ENCODE results near the gene BMP8A. TPM values are rescaled to one million over a fixed set of nuclear protein-coding genes. Genes with fewer than 3 reads are reported as not detected.
"Not testable (repeated sequence)": the region's sequence is repeated elsewhere in the genome, so short reads cannot be mapped to it uniquely, and the experiment has no call there.

The BMP8A gene
- total and polyA plus RNA-seq, 8 donors = 0.26 to 6.0 (median 1.5) TPM

DNA sequence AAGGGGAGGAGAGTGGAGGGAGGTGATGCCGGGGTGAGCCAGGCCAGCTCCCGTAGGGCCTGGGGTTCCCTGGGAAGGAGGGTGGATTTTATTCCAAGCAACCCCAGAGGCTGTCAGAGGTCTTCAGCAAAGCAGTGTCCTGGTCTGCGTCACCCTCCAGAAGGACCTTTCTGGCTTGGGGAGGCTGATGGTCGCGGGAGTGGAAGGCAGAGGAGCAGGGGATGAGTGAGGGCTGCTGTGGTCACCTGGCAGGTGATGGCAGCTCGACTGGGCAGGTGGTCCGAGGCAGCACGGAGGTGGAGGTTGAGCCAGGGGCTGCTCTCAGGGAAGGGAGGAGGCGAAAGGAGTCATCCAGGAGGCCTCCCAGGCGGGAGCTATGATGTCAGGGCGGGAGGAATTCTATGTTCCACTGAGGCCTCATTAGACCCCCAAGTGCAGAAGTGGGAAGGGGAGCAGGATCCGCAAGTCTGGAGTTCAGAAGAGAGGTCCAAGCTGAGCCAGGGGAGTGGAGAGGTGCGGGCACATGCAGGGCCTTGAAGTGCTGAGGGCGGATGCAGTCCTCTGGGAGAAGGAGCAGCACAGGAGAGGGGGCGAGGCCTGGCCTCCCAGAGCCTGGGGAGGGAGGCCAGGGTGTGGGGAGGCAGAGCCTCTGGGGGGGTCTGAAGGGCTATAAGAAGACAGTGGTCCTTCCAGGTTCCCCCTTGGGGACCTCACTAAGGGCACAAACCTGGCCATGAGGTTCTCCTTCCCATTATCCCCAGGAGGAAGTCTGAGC, 33.3 kb downstream of the BMP8A start:
- H3K27ac ChIP-seq = no peak overlapping the region
- no peak for DNase-seq
- intact Hi-C loops (cut with DNase I) = no loop called here

DNA sequence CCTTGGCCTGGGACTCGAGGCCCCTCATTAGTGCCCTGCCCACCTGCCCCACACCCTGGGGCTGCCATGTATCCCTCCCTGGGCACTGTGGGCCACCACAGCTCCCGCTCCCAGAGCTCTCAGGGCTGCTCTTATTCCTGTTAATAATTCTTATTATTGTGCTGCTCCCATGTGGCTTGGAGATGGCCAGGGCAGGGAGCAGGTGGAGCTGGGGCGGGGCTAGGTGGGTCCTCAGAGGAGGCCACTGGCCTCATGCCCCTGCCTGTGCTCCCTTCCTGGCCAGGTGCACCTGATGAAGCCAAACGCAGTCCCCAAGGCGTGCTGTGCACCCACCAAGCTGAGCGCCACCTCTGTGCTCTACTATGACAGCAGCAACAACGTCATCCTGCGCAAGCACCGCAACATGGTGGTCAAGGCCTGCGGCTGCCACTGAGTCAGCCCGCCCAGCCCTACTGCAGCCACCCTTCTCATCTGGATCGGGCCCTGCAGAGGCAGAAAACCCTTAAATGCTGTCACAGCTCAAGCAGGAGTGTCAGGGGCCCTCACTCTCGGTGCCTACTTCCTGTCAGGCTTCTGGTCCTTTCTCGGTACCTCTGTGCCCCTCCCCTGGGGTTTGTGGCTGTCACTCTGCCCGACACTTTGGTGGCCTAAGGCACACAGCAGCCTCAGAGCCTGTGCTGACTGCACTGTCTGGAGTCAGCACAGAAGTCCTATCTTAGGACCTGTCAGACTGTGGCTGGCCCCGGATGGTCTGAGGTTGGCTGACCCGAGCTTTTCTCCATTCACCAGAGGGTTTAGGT, 34.1 kb downstream of the BMP8A start:
- Histone ChIP-seq H3K36me3 (peaks cover 5 to 30% (median 17%) of the 10 kb centered on the region in 3 donors), H3K9me3 (no peaks in the 10 kb centered on the region), H3K4me3 (no peak overlapping the region), H3K4me1 (no peaks in the 10 kb centered on the region), H3K27me3 (no peaks in the 10 kb centered on the region), H3K27ac (no peak overlapping the region)
- DNase-seq (no peak), ATAC-seq (peak in 1 of 4 donors; percentile 31), FAIRE-seq (no peak)
- WGBS, 2 donors = 91 to 95% methylated on average over 17 of the region's 17 CpGs
- TF ChIP-seq, protein P1, sequence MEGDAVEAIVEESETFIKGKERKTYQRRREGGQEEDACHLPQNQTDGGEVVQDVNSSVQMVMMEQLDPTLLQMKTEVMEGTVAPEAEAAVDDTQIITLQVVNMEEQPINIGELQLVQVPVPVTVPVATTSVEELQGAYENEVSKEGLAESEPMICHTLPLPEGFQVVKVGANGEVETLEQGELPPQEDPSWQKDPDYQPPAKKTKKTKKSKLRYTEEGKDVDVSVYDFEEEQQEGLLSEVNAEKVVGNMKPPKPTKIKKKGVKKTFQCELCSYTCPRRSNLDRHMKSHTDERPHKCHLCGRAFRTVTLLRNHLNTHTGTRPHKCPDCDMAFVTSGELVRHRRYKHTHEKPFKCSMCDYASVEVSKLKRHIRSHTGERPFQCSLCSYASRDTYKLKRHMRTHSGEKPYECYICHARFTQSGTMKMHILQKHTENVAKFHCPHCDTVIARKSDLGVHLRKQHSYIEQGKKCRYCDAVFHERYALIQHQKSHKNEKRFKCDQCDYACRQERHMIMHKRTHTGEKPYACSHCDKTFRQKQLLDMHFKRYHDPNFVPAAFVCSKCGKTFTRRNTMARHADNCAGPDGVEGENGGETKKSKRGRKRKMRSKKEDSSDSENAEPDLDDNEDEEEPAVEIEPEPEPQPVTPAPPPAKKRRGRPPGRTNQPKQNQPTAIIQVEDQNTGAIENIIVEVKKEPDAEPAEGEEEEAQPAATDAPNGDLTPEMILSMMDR (IDR thresholded peaks at IDR 0.05) = no peak
- intact Hi-C loops (cut with DNase I) = no loop called here

More for the DNA sequence above, 33.3 kb downstream of the BMP8A start:
- ATAC-seq (no peak), FAIRE-seq (no peak)
- 88 to 90% methylated on average over 15 of the region's 15 CpGs for WGBS, 2 donors
- Histone ChIP-seq H3K4me3 (no peak overlapping the region), H3K27me3 (no peaks in the 10 kb centered on the region), H3K4me1 (no peaks in the 10 kb centered on the region), H3K9me3 (no peaks in the 10 kb centered on the region), H3K36me3 (peaks cover 5 to 30% (median 17%) of the 10 kb centered on the region in 3 donors)
- TF ChIP-seq, protein P1 (IDR thresholded peaks at IDR 0.05) = no peak

DNA sequence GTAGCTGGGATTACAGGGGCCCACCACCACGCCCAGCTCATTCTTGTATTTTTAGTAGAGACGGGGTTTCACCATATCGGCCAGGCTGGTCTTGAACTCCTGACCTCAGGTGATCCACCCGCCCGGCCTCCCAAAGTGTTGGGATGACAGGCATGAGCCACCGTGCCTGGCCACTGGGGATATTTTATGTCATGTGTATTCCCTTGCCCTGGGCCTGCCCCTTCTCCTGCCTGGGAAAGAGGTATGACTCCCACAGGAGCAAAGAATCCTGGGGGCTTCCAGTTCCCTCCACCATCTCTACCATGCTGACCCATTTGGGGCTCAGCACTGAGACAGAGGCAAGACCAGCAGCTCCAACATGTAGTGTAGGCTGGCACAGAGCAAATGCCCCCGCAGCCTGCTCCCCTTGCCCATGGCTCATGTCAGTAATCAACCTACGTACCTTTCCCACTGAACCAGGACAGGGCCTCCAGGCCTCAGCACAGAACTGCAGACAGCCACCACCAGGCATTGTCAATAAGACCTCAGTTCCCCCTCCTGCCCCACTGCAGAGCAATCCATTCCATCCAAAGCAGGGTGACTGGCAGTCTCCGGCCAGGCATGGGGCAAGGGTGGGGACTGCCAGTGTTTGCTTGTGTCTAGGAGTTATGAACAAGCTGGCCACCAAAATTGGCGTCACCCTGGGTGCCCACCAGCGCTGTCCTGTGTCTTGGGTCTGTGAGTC, 35.2 kb downstream of the BMP8A start:
- Histone ChIP-seq H3K36me3 (peaks cover 5 to 30% (median 22%) of the 10 kb centered on the region in 3 donors), H3K27me3 (no peaks in the 10 kb centered on the region), H3K4me1 (no peaks in the 10 kb centered on the region), H3K4me3 (no peak overlapping the region), H3K27ac (no peak overlapping the region), H3K9me3 (no peaks in the 10 kb centered on the region)
- no peak for FAIRE-seq
- WGBS, 2 donors = 96 to 97% methylated on average over 11 of the region's 11 CpGs
- intact Hi-C loops (cut with DNase I) = no loop called here
- DNase-seq = no peak
- TF ChIP-seq, protein P1 (IDR thresholded peaks at IDR 0.05) = no peak
- ATAC-seq = no peak

DNA sequence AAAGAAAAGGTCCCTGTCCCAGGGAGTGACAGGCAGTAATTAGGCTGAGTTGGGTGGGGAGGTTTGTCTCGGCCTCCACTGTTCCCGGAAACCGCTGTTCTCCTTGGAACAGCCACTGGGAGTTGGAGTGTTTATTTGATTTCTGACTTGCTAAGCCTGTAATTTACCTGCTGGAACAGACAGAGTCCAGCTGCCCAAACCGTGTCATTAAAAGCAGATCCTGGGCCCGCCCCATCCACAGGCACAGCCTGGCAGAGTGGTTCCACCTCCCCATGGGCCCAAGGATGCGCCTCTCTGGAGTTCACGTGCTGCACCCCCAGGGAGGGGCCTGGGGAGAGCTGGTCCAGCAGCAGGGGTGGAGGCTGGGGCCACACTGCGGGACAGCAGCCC, 35.7 kb downstream of the BMP8A start:
- H3K27me3 ChIP-seq; H3K4me3 ChIP-seq; FAIRE-seq; DNase-seq; H3K4me1 ChIP-seq; H3K27ac ChIP-seq; ATAC-seq; intact Hi-C loops (cut with DNase I); H3K9me3 ChIP-seq: not testable (repeated sequence)
- 87 to 93% methylated on average over 8 of the region's 8 CpGs for whole genome bisulfite sequencing, 2 donors
- peaks cover 5 to 30% (median 25%) of the 10 kb centered on the region in 3 donors for H3K36me3 ChIP-seq

DNA sequence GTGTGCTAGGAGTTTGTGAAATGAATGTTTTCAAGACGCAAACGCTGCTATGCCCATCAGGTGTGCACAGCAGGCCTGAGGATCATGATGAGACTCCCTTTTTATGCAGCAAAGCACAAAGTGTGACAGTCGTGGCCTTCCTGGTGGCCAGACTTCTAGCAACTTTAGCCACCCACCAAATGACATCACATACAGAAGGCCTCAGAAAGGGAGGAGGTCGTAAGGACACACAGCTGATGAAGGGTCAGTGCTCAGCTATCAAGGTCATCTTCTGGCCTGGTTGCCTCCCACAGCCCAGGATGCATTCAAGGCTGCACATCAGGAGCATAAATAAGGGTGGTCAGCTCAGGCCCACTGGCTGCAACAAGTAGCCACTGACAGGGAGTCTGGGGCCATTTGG, 36.6 kb downstream of the BMP8A start:
- intact Hi-C loops (cut with DNase I) = no loop called here
- ATAC-seq (no peak), DNase-seq (no peak), FAIRE-seq (no peak)
- Histone ChIP-seq H3K36me3 (peaks cover 5 to 30% (median 25%) of the 10 kb centered on the region in 3 donors), H3K27ac (no peak overlapping the region), H3K4me1 (no peaks in the 10 kb centered on the region), H3K4me3 (no peak overlapping the region), H3K9me3 (no peaks in the 10 kb centered on the region), H3K27me3 (no peaks in the 10 kb centered on the region)
- 76 to 82% methylated on average over 4 of the region's 4 CpGs for WGBS, 2 donors
- TF ChIP-seq, protein P1 (IDR thresholded peaks at IDR 0.05) = no peak

Data from pancreas (tissue), 10 donors.